Measurements from ENCODE around the gene MNAT1.

MNAT1 gene

DNA sequence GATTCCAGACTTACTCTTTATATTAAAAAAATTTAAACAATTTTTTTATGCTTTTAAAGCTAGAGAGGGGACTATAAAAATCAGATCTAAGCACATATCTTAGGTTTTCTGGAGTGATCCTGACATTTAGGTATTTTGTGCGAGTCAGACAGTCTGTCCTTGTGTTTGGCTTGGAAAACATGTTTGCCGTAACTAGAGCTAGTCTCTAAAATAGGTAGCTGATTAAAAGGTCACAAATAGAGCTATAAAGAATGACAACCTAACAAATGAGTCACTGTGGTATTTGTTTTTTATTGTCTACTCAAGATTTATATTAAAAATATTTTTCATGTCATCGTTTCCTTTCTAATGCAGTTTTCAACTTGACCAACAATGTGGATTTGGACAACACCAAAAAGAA, 73.4 kb downstream of the MNAT1 start:
- in situ Hi-C loops (cut with MboI; ENCODE audit: low pct_unique_long_range_greater_than_20kb, low sequenced_read_pairs, unreplicated experiment) = no loop called here
- TF ChIP-seq, protein P1, sequence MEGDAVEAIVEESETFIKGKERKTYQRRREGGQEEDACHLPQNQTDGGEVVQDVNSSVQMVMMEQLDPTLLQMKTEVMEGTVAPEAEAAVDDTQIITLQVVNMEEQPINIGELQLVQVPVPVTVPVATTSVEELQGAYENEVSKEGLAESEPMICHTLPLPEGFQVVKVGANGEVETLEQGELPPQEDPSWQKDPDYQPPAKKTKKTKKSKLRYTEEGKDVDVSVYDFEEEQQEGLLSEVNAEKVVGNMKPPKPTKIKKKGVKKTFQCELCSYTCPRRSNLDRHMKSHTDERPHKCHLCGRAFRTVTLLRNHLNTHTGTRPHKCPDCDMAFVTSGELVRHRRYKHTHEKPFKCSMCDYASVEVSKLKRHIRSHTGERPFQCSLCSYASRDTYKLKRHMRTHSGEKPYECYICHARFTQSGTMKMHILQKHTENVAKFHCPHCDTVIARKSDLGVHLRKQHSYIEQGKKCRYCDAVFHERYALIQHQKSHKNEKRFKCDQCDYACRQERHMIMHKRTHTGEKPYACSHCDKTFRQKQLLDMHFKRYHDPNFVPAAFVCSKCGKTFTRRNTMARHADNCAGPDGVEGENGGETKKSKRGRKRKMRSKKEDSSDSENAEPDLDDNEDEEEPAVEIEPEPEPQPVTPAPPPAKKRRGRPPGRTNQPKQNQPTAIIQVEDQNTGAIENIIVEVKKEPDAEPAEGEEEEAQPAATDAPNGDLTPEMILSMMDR (IDR thresholded peaks at IDR 0.05; ENCODE audit: extremely low read depth, insufficient read depth, missing control alignments) = no peak
- DNase-seq (ENCODE audit: low spot score) = no peak

- TF ChIP-seq, protein P1 (IDR thresholded peaks at IDR 0.05; ENCODE audit: extremely low read depth, insufficient read depth, missing control alignments) = no peak
- no peak for DNase-seq (ENCODE audit: low spot score)
- in situ Hi-C loops (cut with MboI; ENCODE audit: low pct_unique_long_range_greater_than_20kb, low sequenced_read_pairs, unreplicated experiment) = no loop called here
Observed at GRCh38 chr14:60812987-60813386, 78.4 kb downstream of the MNAT1 start.

GRCh38 chr14:60815371-60815770, 80.8 kb downstream of the MNAT1 start:
- TF ChIP-seq, protein P1 (IDR thresholded peaks at IDR 0.05; ENCODE audit: extremely low read depth, insufficient read depth, missing control alignments) = no peak
- DNase-seq (ENCODE audit: low spot score) = peak; percentile 43
- in situ Hi-C loops (cut with MboI; ENCODE audit: low pct_unique_long_range_greater_than_20kb, low sequenced_read_pairs, unreplicated experiment) = no loop called here

DNA sequence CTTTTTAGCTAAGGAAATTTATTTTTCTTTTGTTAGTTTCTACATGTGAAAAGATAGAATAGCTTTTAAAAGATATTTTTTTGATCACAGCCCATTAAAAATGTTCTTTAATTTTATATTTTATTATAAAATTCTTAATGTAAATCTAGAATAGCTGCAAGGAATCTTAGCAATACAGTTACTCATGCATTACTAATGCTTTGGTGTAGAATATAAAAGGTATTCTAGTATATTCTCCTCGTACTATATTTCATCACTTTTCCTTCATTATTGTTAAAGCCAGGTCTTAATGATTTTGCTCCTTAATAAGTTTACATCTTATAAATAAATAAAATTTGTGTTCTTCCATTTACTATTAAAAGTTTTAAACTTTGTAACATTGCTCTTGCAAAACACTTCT, 82.6 kb downstream of the MNAT1 start:
- TF ChIP-seq, protein P1 (IDR thresholded peaks at IDR 0.05; ENCODE audit: extremely low read depth, insufficient read depth, missing control alignments) = no peak
- in situ Hi-C loops (cut with MboI; ENCODE audit: low pct_unique_long_range_greater_than_20kb, low sequenced_read_pairs, unreplicated experiment) = no loop called here
- no peak for DNase-seq (ENCODE audit: low spot score)

GRCh38 chr14:60819575-60819974, 85.0 kb downstream of the MNAT1 start:
- in situ Hi-C loops (cut with MboI; ENCODE audit: low pct_unique_long_range_greater_than_20kb, low sequenced_read_pairs, unreplicated experiment) = no loop called here

GRCh38 chr14:60838601-60839000, 104.0 kb downstream of the MNAT1 start:
- DNase-seq (ENCODE audit: low spot score) = no peak
- TF ChIP-seq, protein P1 (IDR thresholded peaks at IDR 0.05; ENCODE audit: extremely low read depth, insufficient read depth, missing control alignments) = no peak
- in situ Hi-C loops (cut with MboI; ENCODE audit: low pct_unique_long_range_greater_than_20kb, low sequenced_read_pairs, unreplicated experiment) = no loop called here

More at GRCh38 chr14:60819575-60819974, 85.0 kb downstream of the MNAT1 start:
- TF ChIP-seq, protein P1 (IDR thresholded peaks at IDR 0.05; ENCODE audit: extremely low read depth, insufficient read depth, missing control alignments) = no peak
- DNase-seq (ENCODE audit: low spot score) = no peak

GRCh38 chr14:60839057-60839456, 104.5 kb downstream of the MNAT1 start:
- DNase-seq (ENCODE audit: low spot score) = no peak
- TF ChIP-seq, protein P1 (IDR thresholded peaks at IDR 0.05; ENCODE audit: extremely low read depth, insufficient read depth, missing control alignments) = no peak
- in situ Hi-C loops (cut with MboI; ENCODE audit: low pct_unique_long_range_greater_than_20kb, low sequenced_read_pairs, unreplicated experiment) = no loop called here
